Measurements from ENCODE around the gene CUEDC2. TPM values are rescaled to one million over a fixed set of nuclear protein-coding genes. Genes with fewer than 3 reads are reported as not detected.
A peak's percentile ranks its signal among the peaks of the same experiment; 100 is the strongest.

Gene CUEDC2
- total and polyA plus RNA-seq, 2 donors, result 40.5 to 52.4 TPM

DNA sequence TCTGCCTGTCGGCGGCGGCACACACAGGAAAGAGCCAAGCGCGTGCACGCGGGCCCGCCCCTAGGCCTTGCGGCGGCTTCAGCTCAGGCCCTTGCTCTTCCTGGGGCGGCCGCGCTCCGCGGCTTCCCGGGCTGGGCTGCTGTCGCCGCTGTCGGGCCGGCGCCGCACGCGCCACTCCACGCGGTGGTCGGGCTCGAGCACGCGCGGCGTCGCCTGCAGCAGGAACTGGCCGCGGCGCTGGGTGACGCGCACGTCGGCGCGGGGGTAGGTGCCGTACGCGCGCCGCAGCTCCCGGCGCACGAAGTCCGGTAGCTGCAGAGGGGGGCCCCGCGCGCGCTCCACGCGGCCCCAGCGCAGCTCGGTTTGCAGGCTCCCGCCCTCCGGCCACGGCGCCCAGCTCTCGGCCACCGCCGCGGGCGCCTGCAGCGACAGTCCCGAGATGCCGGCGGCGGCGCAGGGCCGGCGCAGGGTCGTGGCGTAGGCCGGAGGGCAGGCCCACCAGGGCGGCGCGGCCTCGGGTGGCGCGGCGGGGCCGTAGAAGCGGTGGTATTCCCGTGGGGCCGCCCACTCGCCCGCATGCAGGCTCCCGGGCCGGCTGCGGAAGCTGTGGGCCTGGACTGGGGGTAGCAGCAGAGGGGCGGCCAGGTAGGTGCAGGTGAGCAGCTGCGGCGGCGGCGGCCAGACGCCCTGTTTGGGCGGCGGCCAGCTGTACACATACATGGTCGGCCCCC lies 18.2 kb upstream of the CUEDC2 start:
- H3K27me3 ChIP-seq (ENCODE audit: control insufficient read depth in 2 of 2, insufficient read depth in 1 of 2, low read length in 1 of 2), result no peaks in the 10 kb centered on the region
- peaks cover 0 to 8% of the 10 kb centered on the region in 2 donors for H3K36me3 ChIP-seq (ENCODE audit: control insufficient read depth in 2 of 2, insufficient read depth in 2 of 2, low read length in 1 of 2)
- DNase-seq (ENCODE audit: low read depth in 6 of 9, low spot score in 9 of 9), result peak; percentile 57 to 91 (median 81)
- H3K4me1 ChIP-seq (ENCODE audit: control insufficient read depth in 2 of 2, insufficient read depth in 2 of 2, low read length in 2 of 2), result peaks cover 6 to 23% of the 10 kb centered on the region in 2 donors
- H3K27ac ChIP-seq (ENCODE audit: low read depth in 1 of 2, low read length in 1 of 2), result peak overlapping the region; percentile 81 to 91
- no peaks in the 10 kb centered on the region for H3K9me3 ChIP-seq (ENCODE audit: control insufficient read depth in 2 of 2, insufficient read depth in 1 of 2, low read length in 1 of 2)
- peak overlapping the region; percentile 57 to 89 for H3K4me3 ChIP-seq (ENCODE audit: low read length in 2 of 2)
- WGBS, result under 1% methylated on average over 104 of the region's 104 CpGs

DNA sequence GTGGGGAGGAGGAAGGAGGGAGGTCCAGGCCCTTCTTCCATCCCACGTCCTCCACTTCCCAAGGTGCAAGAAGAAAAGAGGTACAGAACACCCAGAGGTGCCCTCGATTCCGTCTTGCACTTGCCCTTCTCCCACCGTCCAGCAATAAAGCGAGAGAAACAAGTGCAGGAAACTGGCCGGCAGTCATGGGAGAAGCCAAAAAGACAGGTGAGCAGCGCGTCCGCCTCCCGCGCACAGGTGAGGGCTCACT lies 17.7 kb upstream of the CUEDC2 start:
- no peak for DNase-seq (ENCODE audit: low read depth in 6 of 9, low spot score in 9 of 9)
- peaks cover 0 to 8% of the 10 kb centered on the region in 2 donors for H3K36me3 ChIP-seq (ENCODE audit: control insufficient read depth in 2 of 2, insufficient read depth in 2 of 2, low read length in 1 of 2)
- 0% methylated on average over 11 of the region's 11 CpGs for WGBS
- H3K27ac ChIP-seq (ENCODE audit: low read depth in 1 of 2, low read length in 1 of 2), result peak overlapping the region; percentile 81 to 91
- H3K4me3 ChIP-seq (ENCODE audit: low read length in 2 of 2), result peak overlapping the region; percentile 57 to 89
- H3K9me3 ChIP-seq (ENCODE audit: control insufficient read depth in 2 of 2, insufficient read depth in 1 of 2, low read length in 1 of 2), result no peaks in the 10 kb centered on the region
- peaks cover 6 to 23% of the 10 kb centered on the region in 2 donors for H3K4me1 ChIP-seq (ENCODE audit: control insufficient read depth in 2 of 2, insufficient read depth in 2 of 2, low read length in 2 of 2)
- H3K27me3 ChIP-seq (ENCODE audit: control insufficient read depth in 2 of 2, insufficient read depth in 1 of 2, low read length in 1 of 2), result no peaks in the 10 kb centered on the region

DNA sequence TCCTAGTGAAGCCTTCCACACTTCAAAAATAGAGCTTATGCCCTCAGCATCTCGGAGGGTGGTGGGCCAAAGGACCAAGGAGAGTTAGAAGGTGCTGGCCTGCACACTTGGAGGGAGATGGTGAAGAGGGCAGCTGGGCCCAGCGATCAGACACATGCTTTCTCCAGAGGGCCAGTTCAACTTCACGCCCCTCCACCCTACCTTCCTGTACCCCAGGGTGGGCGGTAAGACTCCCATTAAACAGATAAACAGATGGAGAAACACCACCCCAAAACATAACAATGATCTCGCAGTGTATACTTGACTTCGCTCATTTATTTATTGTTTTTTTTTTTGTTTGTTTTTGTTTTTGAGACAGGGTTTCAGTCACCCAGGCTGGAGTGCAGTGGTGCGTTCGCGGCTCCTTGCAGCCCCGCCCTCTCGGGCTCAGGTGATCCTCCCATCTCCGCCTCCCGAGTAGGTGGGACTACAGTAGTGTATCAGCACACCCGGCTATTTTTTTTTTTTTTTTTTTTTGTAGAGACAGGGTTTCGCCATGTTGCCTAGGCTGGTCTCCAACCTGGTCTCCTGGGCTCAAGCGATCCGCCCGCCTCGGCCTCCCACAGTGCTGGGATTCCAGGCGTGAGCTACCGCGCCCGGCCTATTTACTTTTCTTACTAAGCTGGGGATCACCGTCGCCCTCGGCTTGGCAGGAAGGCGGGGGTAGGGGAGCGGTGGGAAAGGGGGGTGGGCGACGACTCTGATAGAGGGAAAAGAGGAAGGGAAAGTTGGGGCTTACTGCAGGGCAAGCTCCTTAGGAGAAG lies 17.1 kb upstream of the CUEDC2 start:
- peak overlapping the region; percentile 57 to 89 for H3K4me3 ChIP-seq (ENCODE audit: low read length in 2 of 2)
- H3K27me3 ChIP-seq (ENCODE audit: control insufficient read depth in 2 of 2, insufficient read depth in 1 of 2, low read length in 1 of 2), result no peaks in the 10 kb centered on the region
- peak in 5 of 9 donors; percentile 66 to 87 (median 68) for DNase-seq (ENCODE audit: low read depth in 6 of 9, low spot score in 9 of 9)
- peaks cover 0 to 8% of the 10 kb centered on the region in 2 donors for H3K36me3 ChIP-seq (ENCODE audit: control insufficient read depth in 2 of 2, insufficient read depth in 2 of 2, low read length in 1 of 2)
- peaks cover 6 to 23% of the 10 kb centered on the region in 2 donors for H3K4me1 ChIP-seq (ENCODE audit: control insufficient read depth in 2 of 2, insufficient read depth in 2 of 2, low read length in 2 of 2)
- WGBS, result 7% methylated on average over 30 of the region's 30 CpGs
- no peaks in the 10 kb centered on the region for H3K9me3 ChIP-seq (ENCODE audit: control insufficient read depth in 2 of 2, insufficient read depth in 1 of 2, low read length in 1 of 2)
- peak overlapping the region; percentile 81 to 91 for H3K27ac ChIP-seq (ENCODE audit: low read depth in 1 of 2, low read length in 1 of 2)

DNA sequence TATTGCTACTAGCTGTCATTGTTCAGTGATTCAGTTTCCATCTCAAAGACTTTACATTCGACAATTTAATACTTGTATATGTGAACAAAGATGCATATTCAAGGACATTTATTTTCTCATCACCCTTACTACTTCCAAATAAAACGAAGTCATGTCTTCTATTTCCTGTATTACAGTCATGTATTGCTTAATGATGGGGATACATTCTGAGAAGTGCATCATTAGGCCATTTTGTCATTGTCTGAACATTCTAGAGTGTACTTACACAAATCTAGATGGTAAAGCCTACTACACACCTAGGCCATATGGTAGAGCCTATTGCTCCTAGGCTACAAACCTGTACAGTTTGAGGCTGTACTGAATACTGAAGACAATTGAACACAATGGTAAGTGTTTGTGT lies 12.5 kb upstream of the CUEDC2 start:
- DNase-seq (ENCODE audit: low read depth in 6 of 9, low spot score in 9 of 9), result no peak
- Histone ChIP-seq H3K4me1 (ENCODE audit: control insufficient read depth in 2 of 2, insufficient read depth in 2 of 2, low read length in 2 of 2) (peaks cover 3 to 8% of the 10 kb centered on the region in 2 donors), H3K27me3 (ENCODE audit: control insufficient read depth in 2 of 2, insufficient read depth in 1 of 2, low read length in 1 of 2) (no peaks in the 10 kb centered on the region), H3K36me3 (ENCODE audit: control insufficient read depth in 2 of 2, insufficient read depth in 2 of 2, low read length in 1 of 2) (no peaks in the 10 kb centered on the region), H3K4me3 (ENCODE audit: low read length in 2 of 2) (no peak overlapping the region), H3K9me3 (ENCODE audit: control insufficient read depth in 2 of 2, insufficient read depth in 1 of 2, low read length in 1 of 2) (no peaks in the 10 kb centered on the region), H3K27ac (ENCODE audit: low read depth in 1 of 2, low read length in 1 of 2) (no peak overlapping the region)
- WGBS, result 95% methylated on average over 2 of the region's 2 CpGs

DNA sequence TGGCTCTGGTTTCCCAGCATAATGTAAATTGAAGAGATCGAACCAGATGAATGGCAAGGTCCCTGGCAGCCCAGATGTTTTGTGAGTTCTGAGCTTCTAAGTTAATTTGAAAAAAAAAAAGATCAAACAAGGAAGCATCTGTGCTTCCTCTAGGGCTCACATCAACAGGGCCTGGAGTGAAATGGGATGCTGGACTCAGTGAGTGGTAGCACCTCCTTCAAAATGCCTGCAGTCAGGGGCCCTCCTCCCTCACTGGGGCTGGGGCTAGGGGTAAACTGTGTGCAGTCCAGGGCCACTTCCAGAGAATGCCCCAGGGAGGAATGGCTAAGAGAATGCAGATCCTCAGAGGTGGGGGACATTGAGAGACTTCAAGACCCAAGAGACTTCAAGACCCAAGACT lies 6.0 kb upstream of the CUEDC2 start:
- Histone ChIP-seq H3K4me3 (ENCODE audit: low read length in 2 of 2) (no peak overlapping the region), H3K27me3 (ENCODE audit: control insufficient read depth in 2 of 2, insufficient read depth in 1 of 2, low read length in 1 of 2) (peaks cover 2 to 17% of the 10 kb centered on the region in 2 donors), H3K36me3 (ENCODE audit: control insufficient read depth in 2 of 2, insufficient read depth in 2 of 2, low read length in 1 of 2) (no peaks in the 10 kb centered on the region), H3K4me1 (ENCODE audit: control insufficient read depth in 2 of 2, insufficient read depth in 2 of 2, low read length in 2 of 2) (peaks cover 3 to 39% of the 10 kb centered on the region in 2 donors), H3K27ac (ENCODE audit: low read depth in 1 of 2, low read length in 1 of 2) (no peak overlapping the region), H3K9me3 (ENCODE audit: control insufficient read depth in 2 of 2, insufficient read depth in 1 of 2, low read length in 1 of 2) (no peaks in the 10 kb centered on the region)
- 75% methylated on average over 1 of the region's 1 CpG for WGBS
- no peak for DNase-seq (ENCODE audit: low read depth in 6 of 9, low spot score in 9 of 9)

DNA sequence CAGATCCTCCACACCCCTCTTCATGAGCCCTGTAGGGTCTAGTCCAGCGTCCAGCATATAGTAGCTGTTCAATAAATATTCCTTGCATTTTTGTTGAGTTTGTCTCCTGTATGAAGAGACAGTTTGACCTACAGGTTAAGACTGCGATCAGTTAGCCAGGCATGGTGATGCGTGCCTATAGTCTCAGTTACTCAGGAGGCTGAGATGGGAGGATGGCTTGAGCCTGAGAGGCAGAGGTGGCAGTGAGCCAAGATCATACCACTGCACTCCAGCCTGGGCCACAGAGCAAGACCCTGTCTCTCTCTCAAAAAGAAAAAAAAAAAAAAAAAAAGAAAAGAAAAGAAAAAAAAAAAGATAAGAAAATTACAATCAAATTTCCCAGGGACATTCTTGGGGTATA lies 5.1 kb upstream of the CUEDC2 start:
- H3K27ac ChIP-seq (ENCODE audit: low read depth in 1 of 2, low read length in 1 of 2), result no peak overlapping the region
- 99% methylated on average over 3 of the region's 3 CpGs for WGBS
- no peak overlapping the region for H3K4me3 ChIP-seq (ENCODE audit: low read length in 2 of 2)
- H3K9me3 ChIP-seq (ENCODE audit: control insufficient read depth in 2 of 2, insufficient read depth in 1 of 2, low read length in 1 of 2), result peaks cover 0 to under 1% of the 10 kb centered on the region in 2 donors
- no peak for DNase-seq (ENCODE audit: low read depth in 6 of 9, low spot score in 9 of 9)
- H3K36me3 ChIP-seq (ENCODE audit: control insufficient read depth in 2 of 2, insufficient read depth in 2 of 2, low read length in 1 of 2), result no peaks in the 10 kb centered on the region
- peaks cover 3 to 43% of the 10 kb centered on the region in 2 donors for H3K4me1 ChIP-seq (ENCODE audit: control insufficient read depth in 2 of 2, insufficient read depth in 2 of 2, low read length in 2 of 2)
- H3K27me3 ChIP-seq (ENCODE audit: control insufficient read depth in 2 of 2, insufficient read depth in 1 of 2, low read length in 1 of 2), result peaks cover 2 to 17% of the 10 kb centered on the region in 2 donors

DNA sequence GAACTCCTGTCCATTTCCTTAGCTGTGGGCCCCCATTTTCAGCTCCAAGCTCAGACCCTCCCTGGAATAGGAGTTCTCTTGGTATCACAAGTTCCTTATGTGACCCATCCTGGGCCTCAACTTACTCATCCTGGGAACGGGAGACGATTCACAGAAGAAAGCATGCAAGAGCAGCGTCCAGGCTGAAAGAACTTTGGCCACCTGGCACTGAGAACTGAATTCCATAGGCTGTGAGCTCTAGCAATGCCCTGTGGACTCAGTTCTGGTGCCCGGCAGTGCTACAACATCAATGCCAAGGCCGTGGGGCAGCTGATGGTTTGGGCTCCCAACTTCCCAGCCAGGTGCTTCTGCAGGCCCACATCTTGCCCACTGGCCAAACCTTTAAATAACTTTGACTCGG lies 3.9 kb upstream of the CUEDC2 start:
- H3K4me3 ChIP-seq (ENCODE audit: low read length in 2 of 2), result peak overlapping the region; percentile 34 to 41
- H3K9me3 ChIP-seq (ENCODE audit: control insufficient read depth in 2 of 2, insufficient read depth in 1 of 2, low read length in 1 of 2), result peaks cover 0 to 6% of the 10 kb centered on the region in 2 donors
- H3K4me1 ChIP-seq (ENCODE audit: control insufficient read depth in 2 of 2, insufficient read depth in 2 of 2, low read length in 2 of 2), result peaks cover 11 to 52% of the 10 kb centered on the region in 2 donors
- no peak overlapping the region for H3K27ac ChIP-seq (ENCODE audit: low read depth in 1 of 2, low read length in 1 of 2)
- peaks cover 2 to 17% of the 10 kb centered on the region in 2 donors for H3K27me3 ChIP-seq (ENCODE audit: control insufficient read depth in 2 of 2, insufficient read depth in 1 of 2, low read length in 1 of 2)
- no peaks in the 10 kb centered on the region for H3K36me3 ChIP-seq (ENCODE audit: control insufficient read depth in 2 of 2, insufficient read depth in 2 of 2, low read length in 1 of 2)
- 72% methylated on average over 6 of the region's 6 CpGs for WGBS
- no peak for DNase-seq (ENCODE audit: low read depth in 6 of 9, low spot score in 9 of 9)

DNA sequence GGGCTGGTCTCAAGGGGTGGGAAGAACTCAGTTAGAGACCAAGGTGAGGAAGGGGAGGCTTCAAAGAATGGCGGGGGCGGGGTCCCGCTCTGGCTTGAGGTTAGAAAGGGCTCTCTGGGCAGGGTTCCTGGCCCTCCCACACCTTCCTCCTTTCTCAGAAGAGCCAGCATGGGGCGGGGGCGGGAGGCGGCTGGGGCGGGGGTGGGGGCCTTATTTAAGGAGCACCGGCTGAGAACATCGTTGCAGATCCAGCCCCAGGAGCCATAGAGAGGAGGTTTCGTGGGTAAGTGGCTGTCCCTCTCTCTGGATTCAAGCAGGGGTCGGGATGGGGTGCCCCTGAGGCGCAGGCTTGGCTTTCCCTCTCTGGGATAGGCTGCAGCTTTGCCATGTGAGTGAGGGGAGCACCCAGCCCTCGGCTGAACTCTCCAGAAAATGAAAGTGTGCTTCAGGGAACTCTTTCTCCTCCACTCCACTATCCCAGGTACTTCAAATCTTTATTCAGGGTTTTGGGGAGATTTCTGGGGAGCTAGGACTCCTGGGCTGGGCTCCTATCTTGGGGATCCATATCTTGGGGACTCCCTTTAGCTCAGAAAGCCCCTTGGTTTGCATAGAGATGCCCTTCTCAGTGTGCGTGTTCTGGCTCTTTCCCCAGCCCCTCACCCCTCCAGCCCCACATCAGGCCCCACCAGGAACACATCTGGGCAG lies 3.3 kb upstream of the CUEDC2 start:
- H3K27ac ChIP-seq (ENCODE audit: low read depth in 1 of 2, low read length in 1 of 2), result peak overlapping the region; percentile 69 to 70
- WGBS, result 3% methylated on average over 14 of the region's 14 CpGs
- H3K4me1 ChIP-seq (ENCODE audit: control insufficient read depth in 2 of 2, insufficient read depth in 2 of 2, low read length in 2 of 2), result peaks cover 11 to 52% of the 10 kb centered on the region in 2 donors
- no peaks in the 10 kb centered on the region for H3K36me3 ChIP-seq (ENCODE audit: control insufficient read depth in 2 of 2, insufficient read depth in 2 of 2, low read length in 1 of 2)
- DNase-seq (ENCODE audit: low read depth in 6 of 9, low spot score in 9 of 9), result no peak
- peaks cover 2 to 17% of the 10 kb centered on the region in 2 donors for H3K27me3 ChIP-seq (ENCODE audit: control insufficient read depth in 2 of 2, insufficient read depth in 1 of 2, low read length in 1 of 2)
- peaks cover 0 to 6% of the 10 kb centered on the region in 2 donors for H3K9me3 ChIP-seq (ENCODE audit: control insufficient read depth in 2 of 2, insufficient read depth in 1 of 2, low read length in 1 of 2)
- H3K4me3 ChIP-seq (ENCODE audit: low read length in 2 of 2), result peak overlapping the region; percentile 34 to 41

DNA sequence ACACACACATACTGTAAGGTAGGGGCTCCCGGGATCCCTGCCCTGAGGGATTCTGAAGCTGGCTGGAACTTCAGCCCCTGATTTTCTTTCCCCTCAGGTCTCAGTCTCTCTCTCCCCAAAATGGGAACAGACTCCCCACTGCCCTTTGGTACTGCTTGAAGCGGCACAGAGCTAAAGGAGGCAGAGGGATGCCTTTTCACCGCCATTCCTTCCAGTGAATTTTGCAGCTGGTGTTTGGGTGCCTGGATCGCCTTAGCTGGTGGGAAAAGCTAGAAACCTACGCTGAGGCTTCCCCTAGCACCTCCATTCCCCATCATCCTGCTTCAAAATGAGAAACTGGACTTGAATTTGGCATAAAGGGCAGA lies 2.7 kb upstream of the CUEDC2 start:
- 43% methylated on average over 5 of the region's 5 CpGs for WGBS
- no peak for DNase-seq (ENCODE audit: low read depth in 6 of 9, low spot score in 9 of 9)
- Histone ChIP-seq H3K4me1 (ENCODE audit: control insufficient read depth in 2 of 2, insufficient read depth in 2 of 2, low read length in 2 of 2) (peaks cover 11 to 52% of the 10 kb centered on the region in 2 donors), H3K27ac (ENCODE audit: low read depth in 1 of 2, low read length in 1 of 2) (peak overlapping the region; percentile 69 to 71), H3K27me3 (ENCODE audit: control insufficient read depth in 2 of 2, insufficient read depth in 1 of 2, low read length in 1 of 2) (peaks cover 2 to 17% of the 10 kb centered on the region in 2 donors), H3K4me3 (ENCODE audit: low read length in 2 of 2) (peak overlapping the region in 1 of 2 donors; percentile 34), H3K9me3 (ENCODE audit: control insufficient read depth in 2 of 2, insufficient read depth in 1 of 2, low read length in 1 of 2) (peaks cover 0 to 6% of the 10 kb centered on the region in 2 donors), H3K36me3 (ENCODE audit: control insufficient read depth in 2 of 2, insufficient read depth in 2 of 2, low read length in 1 of 2) (no peaks in the 10 kb centered on the region)

Data from thymus (tissue), 11 donors.